H1 (cell line): Measurements from ENCODE around the gene ALK. TPM values are rescaled to one million over a fixed set of nuclear protein-coding genes. Genes with fewer than 3 reads are reported as not detected.

ENCODE experiments used
- CTCF ChIA-PET: fragments of 300-600 bp; sonication (Branson Sonifier 250); formaldehyde crosslinking; loops from one replicate; lab custom pipeline; 2021; ENCODE audit not compliant: partially characterized antibody; lab: Charles Lee
- POLR2A ChIA-PET: fragments of 300-600 bp; sonication (Branson Sonifier 250); formaldehyde crosslinking; loops from one replicate; lab custom pipeline; 2021; ENCODE audit warnings: inconsistent platforms; ENCODE audit not compliant: partially characterized antibody; lab: Charles Lee
- DNase-seq, 2 experiments: peaks; one replicate each; pipeline versions ENCODE4 v3.0.0 to v3.0.0-alpha.2; 2010 to 2022; ENCODE audit warnings: low spot score in 2 of 2, low read depth in 1 of 2, mixed read lengths in 1 of 2
- FAIRE-seq: peaks from 2 replicates; lab custom pipeline; 2011; peaks lifted over from hg19 to GRCh38; lab: Jason Lieb, UNC
- H2AFZ ChIP-seq: 2 replicates; pipeline ENCODE4 v1.8.1; 2012; ENCODE audit warnings: low read length, inconsistent platforms
- H2AK5ac ChIP-seq: 2 replicates; pipeline ENCODE4 v1.6.1; 2013; ENCODE audit warnings: low read depth, low read length
- H2BK120ac ChIP-seq: replicated peaks from 2 replicates; pipeline ENCODE3; 2013; ENCODE audit warnings: low read depth, low read length, inconsistent platforms
- H2BK12ac ChIP-seq: 2 replicates; pipeline ENCODE4 v1.6.1; 2013; ENCODE audit warnings: low read depth, low read length
- H2BK15ac ChIP-seq: 2 replicates; pipeline ENCODE4 v1.6.1; 2013; ENCODE audit warnings: low read length
- H2BK20ac ChIP-seq: 2 replicates; pipeline ENCODE4 v1.6.1; 2013; ENCODE audit warnings: low read length
- H2BK5ac ChIP-seq: 2 replicates; pipeline ENCODE4 v1.6.1; 2013; ENCODE audit warnings: low read depth, low read length
- H3K14ac ChIP-seq: 2 replicates; pipeline ENCODE4 v1.6.1; 2013; ENCODE audit warnings: inconsistent platforms; ENCODE audit not compliant: insufficient read length
- H3K18ac ChIP-seq: 2 replicates; pipeline ENCODE4 v1.6.1; 2013; ENCODE audit warnings: low read length; ENCODE audit errors: extremely low read depth
- H3K23ac ChIP-seq: 2 replicates; pipeline ENCODE4 v1.6.1; 2013; ENCODE audit warnings: inconsistent platforms; ENCODE audit not compliant: insufficient read length
- H3K23me2 ChIP-seq: 2 replicates; pipeline ENCODE4 v1.6.1; 2013; ENCODE audit warnings: low read depth, low read length
- H3K27ac ChIP-seq: 2 replicates; pipeline ENCODE4 v1.6.1; 2011; ENCODE audit warnings: low read depth, low read length, inconsistent platforms
- H3K27me3 ChIP-seq, 4 experiments: replicated peaks in 1 of 4; 1 replicate in 1 of 4; 2 replicates in 3 of 4; pipeline versions ENCODE4 v1.6.1 to v1.8.1; 2011 to 2013; ENCODE audit warnings: low read length in 3 of 4, mild to moderate bottlenecking in 3 of 4, inconsistent platforms in 2 of 4, mixed read lengths in 2 of 4, moderate library complexity in 1 of 4; ENCODE audit not compliant: control insufficient read depth in 3 of 4, insufficient read depth in 3 of 4; ENCODE audit errors: extremely low read depth in 1 of 4
- H3K36me3 ChIP-seq, 4 experiments: 2 replicates each; pipeline versions ENCODE4 v1.6.1 to v1.8.1; 2011 to 2013; ENCODE audit warnings: mild to moderate bottlenecking in 4 of 4, low read length in 3 of 4, moderate library complexity in 2 of 4, control low read depth in 1 of 4, inconsistent platforms in 1 of 4; ENCODE audit not compliant: insufficient read depth in 4 of 4, control insufficient read depth in 2 of 4
- H3K4ac ChIP-seq: replicated peaks from 2 replicates; pipeline ENCODE3; 2013; ENCODE audit warnings: low read length, low read depth, mixed read lengths, inconsistent platforms; ENCODE audit not compliant: insufficient read length
- H3K4me1 ChIP-seq, 4 experiments: replicated peaks in 1 of 4; 1 replicate in 1 of 4; 2 replicates in 3 of 4; pipeline versions ENCODE4 v1.6.1 to v1.8.1; 2011 to 2013; ENCODE audit warnings: low read length in 3 of 4, inconsistent platforms in 2 of 4, mixed read lengths in 1 of 4; ENCODE audit not compliant: insufficient read depth in 4 of 4, control insufficient read depth in 3 of 4
- H3K4me2 ChIP-seq, 2 experiments: 2 replicates each; pipeline versions ENCODE4 v1.6.1 to v1.8.1; 2011 to 2013; ENCODE audit warnings: low read depth in 2 of 2, low read length in 2 of 2, control low read depth in 1 of 2, inconsistent platforms in 1 of 2, mild to moderate bottlenecking in 1 of 2; ENCODE audit not compliant: insufficient read depth in 1 of 2
- H3K4me3 ChIP-seq, 4 experiments: fragments of 200-600, 300-600 bp in 1 of 4; sonication (generic), shearing (Covaris generic), sonication (Bioruptor Twin) in 1 of 4; 2 replicates each; pipeline versions ENCODE4 v1.5.1 to v1.8.1; 2011 to 2016; ENCODE audit warnings: low read length in 4 of 4, low read depth in 3 of 4, control low read depth in 2 of 4, inconsistent platforms in 2 of 4, mild to moderate bottlenecking in 2 of 4, mixed read lengths in 1 of 4, moderate library complexity in 1 of 4; ENCODE audit not compliant: insufficient read depth in 2 of 4; ENCODE audit errors: extremely low read depth in 1 of 4
- H3K56ac ChIP-seq: replicated peaks from 2 replicates; pipeline ENCODE3; 2013; ENCODE audit warnings: low read depth, mild to moderate bottlenecking, mixed read lengths, low read length, inconsistent platforms; ENCODE audit not compliant: insufficient read length
- H3K79me1 ChIP-seq: 2 replicates; pipeline ENCODE4 v1.6.1; 2013; ENCODE audit warnings: low read depth, low read length, control low read depth
- H3K79me2 ChIP-seq, 2 experiments: 2 replicates each; pipeline versions ENCODE4 v1.6.1 to v1.8.1; 2012 to 2013; ENCODE audit warnings: low read length in 2 of 2, mild to moderate bottlenecking in 2 of 2, inconsistent platforms in 1 of 2; ENCODE audit not compliant: insufficient read depth in 2 of 2, control insufficient read depth in 1 of 2
- H3K9ac ChIP-seq, 4 experiments: replicated peaks in 1 of 4; 1 replicate in 1 of 4; 2 replicates in 3 of 4; pipeline versions ENCODE4 v1.6.1 to v1.8.1; 2011 to 2013; ENCODE audit warnings: low read depth in 3 of 4, low read length in 3 of 4, control low read depth in 2 of 4, mild to moderate bottlenecking in 2 of 4, moderate library complexity in 2 of 4, inconsistent platforms in 1 of 4; ENCODE audit errors: extremely low read depth in 1 of 4
- H3K9me3 ChIP-seq, 2 experiments: 2 replicates each; pipeline versions ENCODE4 v1.6.1 to v1.8.1; 2012 to 2013; ENCODE audit warnings: mild to moderate bottlenecking in 2 of 2, moderate library complexity in 2 of 2, control low read depth in 1 of 2, inconsistent platforms in 1 of 2, low read depth in 1 of 2, low read length in 1 of 2, mixed read lengths in 1 of 2; ENCODE audit not compliant: insufficient read depth in 2 of 2
- H4K20me1 ChIP-seq, 2 experiments: replicated peaks in 1 of 2; 2 replicates each; pipeline versions ENCODE3 to v1.8.1; 2011 to 2013; ENCODE audit warnings: inconsistent platforms in 2 of 2, low read length in 2 of 2, mild to moderate bottlenecking in 1 of 2; ENCODE audit not compliant: insufficient read depth in 2 of 2, control insufficient read depth in 1 of 2
- H4K5ac ChIP-seq: 2 replicates; pipeline ENCODE4 v1.6.1; 2013; ENCODE audit warnings: low read length, low read depth, mixed read lengths, inconsistent platforms; ENCODE audit not compliant: insufficient read length
- H4K8ac ChIP-seq: 2 replicates; pipeline ENCODE4 v1.8.0; 2013; ENCODE audit warnings: mild to moderate bottlenecking, moderate library complexity, low read length, inconsistent platforms; ENCODE audit not compliant: insufficient read depth; ENCODE audit errors: extremely low read depth
- H4K91ac ChIP-seq: replicated peaks from 2 replicates; pipeline ENCODE3; 2013; ENCODE audit warnings: low read length, mixed read lengths, inconsistent platforms; ENCODE audit not compliant: insufficient read length
- ATF3 ChIP-seq: IDR thresholded peaks from 2 replicates; pipeline ENCODE4 v1.6.1; 2011; ENCODE audit warnings: low read depth, mild to moderate bottlenecking, low read length; ENCODE audit not compliant: insufficient read depth
- E2F6 ChIP-seq: IDR thresholded peaks from 2 replicates; pipeline ENCODE4 v1.6.1; 2012; ENCODE audit warnings: inconsistent platforms
- GTF2F1 ChIP-seq: IDR thresholded peaks from 2 replicates; pipeline ENCODE4 v1.6.1; 2012; ENCODE audit warnings: low read depth, low read length, improper control_type of control experiment, borderline replicate concordance
- JUND ChIP-seq: IDR thresholded peaks from 2 replicates; pipeline ENCODE4 v1.6.1; 2011; ENCODE audit warnings: mild to moderate bottlenecking, improper control_type of control experiment, low read length
- NRF1 ChIP-seq: IDR thresholded peaks from 2 replicates; pipeline ENCODE4 v1.6.1; 2011; ENCODE audit warnings: mild to moderate bottlenecking, low read depth, low read length, improper control_type of control experiment
- RXRA ChIP-seq: IDR thresholded peaks from 2 replicates; pipeline ENCODE4 v1.6.1; 2011; ENCODE audit warnings: low read depth, mild to moderate bottlenecking, low read length, moderate library complexity; ENCODE audit not compliant: insufficient read depth
- SIRT6 ChIP-seq: IDR thresholded peaks from one replicate; pipeline ENCODE4 v1.7.1; 2012; ENCODE audit warnings: low read length, inconsistent platforms
- SP4 ChIP-seq: IDR thresholded peaks from 2 replicates; pipeline ENCODE4 v1.6.1; 2012; ENCODE audit warnings: low read length, inconsistent platforms
- TCF12 ChIP-seq: IDR thresholded peaks from 2 replicates; pipeline ENCODE4 v1.6.1; 2011; ENCODE audit warnings: low read depth, mild to moderate bottlenecking, low read length
- WGBS, 2 experiments: shearing (Covaris generic) in 1 of 2; methylation state at CpG; one replicate each; pipeline versions ENCODE4 v1.1.6 to v1.1.7; 2013 to 2015; ENCODE audit warnings: low lambda C conversion rate in 2 of 2, mixed read lengths in 2 of 2, inconsistent platforms in 1 of 2, low coverage in 1 of 2, missing lambda C conversion rate in 1 of 2; ENCODE audit not compliant: insufficient replicate concordance in 2 of 2, insufficient coverage in 1 of 2, insufficient read length in 1 of 2; ENCODE audit errors: extremely low coverage in 1 of 2, missing lambda C conversion rate in 1 of 2; 5-methylcytosine and 5-hydroxymethylcytosine counted together
- polyA plus RNA-seq, 7 experiments: library from polyadenylated mRNA; depleted of rRNA in 3 of 7; stranded (reverse) in 5 of 7; unstranded in 2 of 7; fragments of >200 nt in 5 of 7; fragments of 200-250 nt in 2 of 7; gene quantifications; 1 replicate in 5 of 7; 2 replicates in 1 of 7; 4 replicates in 1 of 7; pipeline versions ENCODE4 v1.2.1 to v1.2.3, GENCODE V29; 2011 to 2013; ENCODE audit warnings: missing spikeins in 2 of 7, mixed read lengths in 2 of 7
- total RNA-seq: library from RNA; stranded (reverse); fragmentation: NEBNext Ultra II Directional; extraction: Animal tissue kit (Norgen Biotek cat#: 25700); gene quantifications from 2 replicates; pipeline ENCODE4 v1.2.1, GENCODE V29; 2021

Gene ALK
- total and polyA plus RNA-seq, 2 of the 8 experiments (the other 6 are each of a cell fraction or from before 2014, with no cell fraction given) = 0.02 to 0.09 TPM

GRCh38 chr2:29235411-29235810 is 686.0 kb downstream of the ALK start:
- CTCF ChIA-PET = interaction anchor here (0.6 to 2.4 kb wide), 8 partner anchors 10 to 790 kb away, joined by 3 to 13 read pairs (median 4); no protein-coding TSS in a partner anchor
- no peak for FAIRE-seq
- no peak overlapping the region for H4K5ac ChIP-seq

More at GRCh38 chr2:29235411-29235810, 686.0 kb downstream of the ALK start:
- 92% methylated on average over 2 of the region's 3 CpGs; no CpG with 5 or more reads in 1 of the 2 experiments for WGBS, 2 experiments
- Histone ChIP-seq H3K79me1 (no peaks in the 10 kb centered on the region), H4K91ac (no peak overlapping the region), H2BK20ac (no peak overlapping the region), H3K4me3 (no peak overlapping the region), H2BK120ac (no peak overlapping the region), H3K27me3 (no peaks in the 10 kb centered on the region), H3K79me2 (no peaks in the 10 kb centered on the region), H3K27ac (no peak overlapping the region), H3K56ac (no peak overlapping the region), H4K8ac (no peak overlapping the region), H2AFZ (no peak overlapping the region), H3K18ac (no peak overlapping the region), H3K36me3 (no peaks in the 10 kb centered on the region), H2BK12ac (no peak overlapping the region), H2BK5ac (no peak overlapping the region), H3K9ac (no peak overlapping the region), H2BK15ac (no peak overlapping the region), H3K23me2 (no peaks in the 10 kb centered on the region), H3K9me3 (no peaks in the 10 kb centered on the region), H3K4ac (no peak overlapping the region), H4K20me1 (no peaks in the 10 kb centered on the region), H3K23ac (no peak overlapping the region), H2AK5ac (no peak overlapping the region), H3K4me1 (no peaks in the 10 kb centered on the region), H3K14ac (no peak overlapping the region), H3K4me2 (no peak overlapping the region)
- DNase-seq = no peak
- TF ChIP-seq NRF1 = no peak
- no peak for TF ChIP-seq ATF3
- TF ChIP-seq RXRA = no peak
- no peak for TF ChIP-seq GTF2F1
- no peak for TF ChIP-seq E2F6
- no peak for TF ChIP-seq TCF12
- no peak for TF ChIP-seq SP4
- no peak for TF ChIP-seq JUND
- TF ChIP-seq SIRT6 = no peak
- POLR2A ChIA-PET = no interaction called here
